HG03520 (cell line): ENCODE data around the gene GINS1.

Experiments
- ATAC-seq: cut with Tn5 transposase; IDR thresholded peaks from one replicate; pipeline ENCODE4 v1.9.1; 2021; ENCODE audit warnings: mild to moderate bottlenecking, moderate library complexity; ENCODE audit not compliant: unreplicated experiment

Gene GINS1

GRCh38 chr20:25493137-25493536 is 85.7 kb downstream of the GINS1 start:
- no peak for ATAC-seq

- ATAC-seq = no peak
Measured at GRCh38 chr20:25493748-25494505, 86.5 kb downstream of the GINS1 start.

- no peak for ATAC-seq
Measured at GRCh38 chr20:25494506-25495188, 87.2 kb downstream of the GINS1 start.

- no peak for ATAC-seq
Measured at GRCh38 chr20:25495189-25495824, 87.8 kb downstream of the GINS1 start.

- no peak for ATAC-seq
Measured at GRCh38 chr20:25496165-25496967, 88.9 kb downstream of the GINS1 start.

- no peak for ATAC-seq
Measured at GRCh38 chr20:25496968-25497401, 89.5 kb downstream of the GINS1 start.

GRCh38 chr20:25497586-25498279 is 90.3 kb downstream of the GINS1 start:
- no peak for ATAC-seq
